HG03558 (cell line): ENCODE measurements around the gene NPM1.
"Not testable (repeated sequence)": the region's sequence is repeated elsewhere in the genome, so short reads cannot be mapped to it uniquely, and the experiment has no call there.

Experiments
- ATAC-seq: cut with Tn5 transposase; IDR thresholded peaks from one replicate; pipeline ENCODE4 v1.9.1; 2021; ENCODE audit warnings: moderate number of reproducible peaks; ENCODE audit not compliant: unreplicated experiment; ENCODE audit errors: extremely low read depth

Gene NPM1

DNA sequence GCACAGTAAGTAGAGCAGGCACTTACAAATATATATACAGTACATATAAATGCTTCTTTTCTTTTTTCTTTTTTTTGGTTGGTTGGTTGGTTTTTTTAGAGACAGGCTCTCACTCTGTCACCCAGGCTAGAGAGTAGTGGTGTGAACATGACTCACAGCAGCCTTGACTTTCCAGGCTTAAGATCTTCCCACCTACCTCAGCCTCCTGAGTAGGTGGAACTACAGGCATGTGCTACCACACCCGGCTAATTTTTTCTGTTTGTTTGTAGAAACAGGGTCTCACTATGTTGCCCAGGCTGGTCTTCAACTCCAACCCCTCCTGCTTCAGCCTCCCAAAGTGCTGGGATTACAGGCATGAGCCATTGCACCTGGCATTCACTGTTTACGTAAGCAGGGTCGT lies 2.6 kb upstream of the NPM1 start:
- not testable (repeated sequence) for ATAC-seq

DNA sequence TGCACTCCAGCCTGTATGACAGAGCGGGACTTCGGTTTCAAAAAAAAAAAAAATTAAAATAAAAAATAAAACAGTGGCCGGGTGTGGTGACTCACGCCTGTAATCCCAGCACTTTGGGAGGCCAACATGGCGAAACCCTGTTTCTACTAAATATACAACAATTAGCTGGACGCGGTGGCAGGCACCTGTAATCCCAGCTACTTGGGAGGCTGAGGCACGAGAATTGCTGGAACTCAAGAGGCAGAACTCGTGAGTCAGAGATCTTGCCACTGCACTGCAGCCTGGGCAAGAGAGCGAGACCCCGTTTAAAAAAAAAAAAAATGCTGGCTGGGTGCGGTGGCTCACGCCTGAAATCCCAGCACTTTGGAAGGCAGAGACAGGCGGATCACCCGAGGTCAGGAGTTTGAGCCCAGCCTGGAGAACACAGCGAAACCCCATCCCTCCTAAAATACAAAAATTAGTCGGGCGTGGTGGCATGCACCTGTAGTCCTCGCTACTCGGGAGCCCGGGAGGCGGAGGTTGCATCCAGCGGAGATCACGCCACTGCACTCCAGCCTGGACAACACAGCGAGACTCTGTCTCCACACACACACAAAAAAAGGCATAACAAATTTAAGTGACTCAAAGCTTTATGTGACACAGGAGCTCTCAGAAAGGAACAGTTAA lies 1.5 kb upstream of the NPM1 start:
- no peak for ATAC-seq

DNA sequence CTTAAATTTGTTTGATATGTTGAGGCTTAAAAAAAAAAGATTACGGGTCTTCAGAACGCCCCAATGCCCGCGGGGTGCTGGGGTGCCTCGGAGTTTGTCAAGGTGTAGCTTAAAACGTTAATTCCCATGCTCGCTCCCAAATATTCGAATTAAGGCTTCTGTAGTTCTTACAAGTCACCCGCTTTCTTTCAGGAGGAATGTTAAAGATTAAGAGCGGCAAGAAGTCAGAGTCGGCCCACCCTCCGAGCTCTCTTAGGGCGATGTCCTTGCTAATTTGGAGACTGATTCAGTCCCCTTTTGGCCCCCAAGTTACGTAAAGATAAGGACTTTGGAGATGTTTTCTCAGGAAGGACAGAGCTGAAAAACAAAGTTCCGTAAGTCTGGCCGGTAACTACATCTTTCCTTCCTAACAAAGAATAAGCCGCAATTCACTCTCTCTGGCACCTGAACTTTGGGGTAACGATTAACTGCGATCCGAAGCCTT lies 746 bp upstream of the NPM1 start:
- ATAC-seq: no peak

DNA sequence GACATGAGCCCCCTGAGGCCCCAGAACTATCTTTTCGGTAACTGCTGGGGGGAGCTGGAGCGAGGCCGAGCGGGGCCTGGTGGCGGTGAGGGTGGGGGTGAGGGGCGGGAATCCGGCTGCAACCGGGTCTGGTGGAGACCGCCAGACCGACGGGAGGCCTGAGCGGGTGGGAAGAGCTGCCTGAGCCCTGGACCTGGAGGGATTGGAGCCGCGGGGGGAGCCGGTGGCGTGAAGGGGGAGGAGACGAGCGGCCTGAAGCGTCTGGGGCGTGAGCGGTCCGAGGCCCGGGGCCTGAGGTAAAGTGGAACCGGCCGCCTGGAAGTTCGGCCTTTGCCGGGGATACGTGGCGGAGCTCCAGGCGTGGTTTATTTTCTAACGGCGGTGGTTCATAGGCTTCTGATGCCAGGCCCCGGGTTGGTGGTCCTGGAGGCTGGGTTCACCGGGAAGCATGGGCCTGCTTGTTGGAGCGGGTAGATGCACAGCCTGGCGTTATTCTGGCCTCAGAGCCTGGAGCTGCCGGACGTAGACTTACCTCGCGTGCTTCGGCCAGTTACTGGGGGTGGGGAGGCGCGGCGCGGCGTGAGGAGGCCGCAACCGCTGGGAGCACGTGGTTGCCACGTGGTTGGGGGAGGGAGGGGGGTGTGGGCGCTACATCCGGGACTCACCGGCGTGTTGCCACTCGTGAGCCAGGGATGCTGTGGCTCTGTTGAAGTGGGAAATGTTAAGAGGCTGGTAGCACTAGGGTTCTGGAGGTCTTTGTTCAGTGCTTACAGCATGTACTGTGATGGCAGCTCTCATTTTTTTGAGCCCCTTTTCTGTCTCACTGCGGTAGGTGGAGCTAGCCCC lies 544 bp downstream of the NPM1 start:
- ATAC-seq: no peak

DNA sequence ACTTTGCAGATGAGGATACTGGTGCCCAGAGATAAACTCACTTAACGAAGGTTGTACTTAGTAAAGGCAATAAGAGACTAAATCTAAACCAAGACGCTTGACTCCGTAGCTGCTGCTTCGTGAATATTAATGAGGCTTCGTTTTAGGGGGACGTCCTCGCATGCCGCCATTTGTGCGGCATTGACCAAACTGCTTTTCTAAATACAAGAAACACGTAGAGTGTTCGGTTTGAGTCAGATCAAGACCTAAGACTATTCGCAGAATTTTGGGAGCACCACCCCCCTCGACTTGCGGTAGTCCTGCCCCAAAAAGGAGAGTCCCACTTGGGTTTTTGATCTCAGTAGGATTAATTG lies 1.1 kb downstream of the NPM1 start:
- no peak for ATAC-seq

DNA sequence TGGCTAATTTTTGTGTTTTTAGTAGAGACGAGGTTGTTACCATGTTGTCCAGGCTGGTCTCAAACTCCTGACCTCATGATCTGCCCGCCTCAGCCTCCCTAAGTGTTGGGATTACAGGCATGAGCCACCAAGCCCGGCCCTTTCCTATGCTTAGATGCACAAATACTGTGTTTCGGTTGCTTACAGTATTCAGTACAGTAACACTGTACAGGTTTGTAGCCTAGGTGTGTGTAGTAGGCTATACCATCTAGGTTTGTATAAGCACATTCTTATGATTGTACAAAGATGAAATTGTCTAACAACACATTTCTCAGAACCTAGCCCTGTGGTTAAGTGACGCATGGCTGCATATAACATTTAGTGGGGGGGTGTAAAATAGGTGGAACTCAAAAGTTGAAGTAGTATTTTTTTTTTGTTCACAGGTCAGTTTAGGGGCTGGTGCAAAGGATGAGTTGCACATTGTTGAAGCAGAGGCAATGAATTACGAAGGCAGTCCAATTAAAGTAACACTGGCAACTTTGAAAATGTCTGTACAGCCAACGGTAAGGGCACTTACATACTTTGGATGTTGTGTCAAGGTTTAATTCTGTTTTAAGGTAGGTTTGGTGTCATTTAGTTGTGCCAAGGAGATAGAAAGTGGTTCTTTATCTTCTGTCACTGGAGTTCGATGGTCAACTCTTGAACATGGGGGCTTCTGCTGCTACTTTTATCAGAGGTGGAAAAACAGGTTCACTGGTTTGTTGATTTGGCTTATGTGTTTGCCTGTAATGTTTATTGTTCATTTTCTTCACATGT lies 3.4 kb downstream of the NPM1 start:
- no peak for ATAC-seq

DNA sequence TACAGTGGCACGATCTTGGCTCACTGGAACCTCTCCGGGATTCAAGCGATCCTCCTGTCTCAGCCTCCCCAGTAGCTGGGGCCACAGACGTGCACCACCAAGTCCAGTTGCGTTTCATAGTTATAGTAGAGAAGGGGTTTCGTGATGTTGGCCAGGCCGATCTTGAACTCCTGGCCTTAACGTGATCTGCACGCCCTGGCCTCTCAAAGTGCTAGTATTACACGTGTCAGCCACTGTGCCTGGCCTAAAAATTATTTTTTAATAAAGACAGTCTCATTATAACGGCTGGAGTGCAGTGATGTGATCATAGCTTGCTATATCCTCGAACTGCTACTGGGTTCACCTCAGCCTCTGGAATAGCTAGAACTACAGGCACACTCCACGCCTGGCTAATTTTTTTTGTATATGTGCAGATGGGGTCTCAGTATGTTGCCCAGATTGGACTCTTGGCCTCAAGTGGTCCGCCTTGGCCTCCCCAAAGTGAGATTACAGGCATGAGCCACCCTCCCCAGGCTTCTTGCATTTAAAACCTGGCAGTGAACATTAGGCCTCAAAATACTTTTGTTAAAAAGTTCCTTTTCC lies 4.4 kb downstream of the NPM1 start:
- ATAC-seq: no peak

DNA sequence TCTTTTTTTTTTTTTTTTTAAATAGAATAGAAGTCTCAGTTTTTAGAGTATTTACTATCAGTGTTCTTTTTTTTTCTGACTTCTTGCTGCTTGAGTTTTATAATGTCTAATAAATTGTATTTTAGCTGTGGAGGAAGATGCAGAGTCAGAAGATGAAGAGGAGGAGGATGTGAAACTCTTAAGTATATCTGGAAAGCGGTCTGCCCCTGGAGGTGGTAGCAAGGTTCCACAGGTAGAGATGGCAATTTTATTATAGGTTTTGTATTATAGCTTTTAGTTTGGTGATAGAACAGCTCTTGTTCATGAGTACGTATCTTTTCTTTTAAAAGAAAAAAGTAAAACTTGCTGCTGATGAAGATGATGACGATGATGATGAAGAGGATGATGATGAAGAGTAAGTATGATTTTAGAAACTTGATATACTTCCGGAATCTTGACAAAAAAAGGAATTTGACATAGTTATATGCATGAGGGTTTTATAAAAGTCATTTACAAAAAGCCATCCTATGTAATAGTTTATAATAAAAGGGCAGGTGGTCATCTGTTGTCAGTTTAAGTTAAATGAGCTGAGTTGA lies 5.0 kb downstream of the NPM1 start:
- no peak for ATAC-seq

DNA sequence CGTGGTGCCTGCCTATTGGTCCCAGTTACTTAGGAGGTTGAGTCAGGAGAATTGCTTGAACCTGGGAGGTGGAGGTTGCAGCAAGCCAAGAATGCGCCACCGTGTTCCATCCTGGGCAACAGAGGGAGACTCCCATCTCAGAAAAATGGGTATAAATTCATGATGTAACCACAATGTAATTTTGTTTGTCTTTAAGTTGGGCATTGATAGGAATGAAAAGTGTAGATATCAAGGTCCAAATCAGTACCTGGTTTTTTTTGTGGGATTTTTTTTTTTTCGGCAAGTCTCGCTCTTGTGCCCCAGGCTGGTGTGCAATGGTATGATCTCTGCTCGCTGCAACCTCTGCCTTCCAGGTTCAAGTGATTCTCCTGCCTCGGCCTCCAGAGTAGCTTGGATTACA lies 7.4 kb downstream of the NPM1 start:
- ATAC-seq: no peak

DNA sequence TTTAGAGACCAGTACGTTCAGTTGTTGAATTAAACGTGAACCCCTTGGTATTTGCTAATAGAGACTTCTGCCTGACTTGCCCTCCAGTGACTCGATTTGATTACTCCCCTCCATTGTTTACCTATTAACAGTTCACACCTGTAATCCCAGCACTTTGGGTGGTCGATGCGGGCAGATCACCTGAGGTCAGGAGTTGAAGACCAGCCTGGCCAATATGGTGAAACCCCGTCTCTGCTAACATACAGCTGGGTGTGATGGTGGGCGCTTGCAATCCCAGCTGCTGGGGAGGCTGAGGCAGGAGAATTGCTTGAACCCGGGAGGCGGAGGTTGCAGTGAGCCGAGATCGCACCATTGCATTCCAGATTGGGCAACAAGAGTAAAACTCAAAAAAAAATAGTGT lies 8.9 kb downstream of the NPM1 start:
- ATAC-seq: not testable (repeated sequence)

DNA sequence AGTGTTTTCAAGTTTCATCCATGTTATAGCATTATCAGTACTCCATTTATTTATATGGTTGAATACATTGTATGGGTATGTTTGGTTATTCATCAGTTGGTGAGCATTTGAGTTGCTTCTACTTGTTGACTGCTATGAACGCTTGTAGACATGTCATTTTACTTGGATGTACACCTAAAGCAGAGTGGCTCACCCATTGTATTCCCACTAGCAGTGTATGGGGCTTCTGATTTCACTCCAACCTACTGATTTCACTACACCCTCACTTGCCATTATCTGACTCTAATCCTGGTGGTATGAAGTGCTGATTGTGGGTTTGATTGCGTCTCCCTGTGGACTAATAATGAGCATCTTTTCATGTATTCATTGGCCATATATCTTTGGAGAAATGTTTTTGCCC lies 9.5 kb downstream of the NPM1 start:
- no peak for ATAC-seq

DNA sequence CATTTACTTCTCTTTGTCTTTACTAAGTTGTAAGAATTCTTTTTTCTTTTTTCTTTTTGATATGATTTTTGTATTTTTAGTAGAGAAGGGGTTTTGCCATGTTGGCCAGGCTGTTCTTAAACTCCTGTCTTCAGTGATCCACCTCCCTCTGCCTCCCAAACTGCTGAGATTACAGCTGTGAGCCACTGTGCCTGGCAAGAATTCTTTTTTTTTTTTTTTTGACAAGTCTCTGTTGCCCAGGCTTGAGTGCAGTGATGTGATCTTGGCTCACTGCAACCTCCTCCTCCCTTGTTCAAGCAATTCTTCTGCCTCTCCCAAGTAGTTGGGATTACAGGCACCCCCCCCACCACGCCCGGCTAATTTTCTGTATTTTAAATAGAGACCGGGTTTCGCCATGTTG lies 9.9 kb downstream of the NPM1 start:
- no peak for ATAC-seq

DNA sequence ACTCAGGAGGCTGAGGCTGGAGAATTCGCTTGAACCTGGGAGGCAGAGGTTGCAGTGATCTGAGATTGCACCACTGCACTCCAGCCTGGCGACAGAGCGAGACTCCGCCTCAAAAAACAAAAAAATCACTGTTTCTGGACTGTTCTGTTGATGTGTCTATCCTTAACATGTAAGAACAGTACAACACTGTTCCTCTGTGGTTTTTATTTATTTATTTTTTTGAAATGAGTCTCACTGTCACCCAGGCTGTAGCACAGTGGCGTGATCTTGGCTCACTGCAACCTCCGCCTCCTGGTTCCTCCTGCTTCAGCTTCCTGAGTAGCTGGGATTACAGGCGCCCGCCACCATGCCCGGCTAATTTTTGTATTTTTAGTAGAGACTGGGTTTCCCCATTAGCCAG lies 11.0 kb downstream of the NPM1 start:
- ATAC-seq: not testable (repeated sequence)

DNA sequence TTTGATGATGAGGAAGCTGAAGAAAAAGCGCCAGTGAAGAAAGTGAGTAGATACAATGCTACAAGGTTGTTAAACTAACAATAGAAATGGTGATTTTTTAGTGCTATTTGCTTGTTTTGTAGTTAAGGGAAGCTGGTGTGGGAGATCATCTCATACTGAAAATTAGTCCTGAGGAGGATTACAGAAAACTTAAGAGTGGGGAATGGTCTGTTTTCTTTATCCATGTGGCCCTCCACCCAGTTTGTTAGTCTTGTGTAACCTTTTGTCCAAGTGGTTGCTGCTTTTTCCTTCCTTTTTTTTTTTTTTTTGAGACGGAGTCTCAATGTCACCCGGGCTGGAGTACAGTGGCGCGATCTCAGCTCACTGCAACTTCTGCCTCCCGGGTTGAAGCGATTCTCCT lies 12.5 kb downstream of the NPM1 start:
- ATAC-seq: no peak

DNA sequence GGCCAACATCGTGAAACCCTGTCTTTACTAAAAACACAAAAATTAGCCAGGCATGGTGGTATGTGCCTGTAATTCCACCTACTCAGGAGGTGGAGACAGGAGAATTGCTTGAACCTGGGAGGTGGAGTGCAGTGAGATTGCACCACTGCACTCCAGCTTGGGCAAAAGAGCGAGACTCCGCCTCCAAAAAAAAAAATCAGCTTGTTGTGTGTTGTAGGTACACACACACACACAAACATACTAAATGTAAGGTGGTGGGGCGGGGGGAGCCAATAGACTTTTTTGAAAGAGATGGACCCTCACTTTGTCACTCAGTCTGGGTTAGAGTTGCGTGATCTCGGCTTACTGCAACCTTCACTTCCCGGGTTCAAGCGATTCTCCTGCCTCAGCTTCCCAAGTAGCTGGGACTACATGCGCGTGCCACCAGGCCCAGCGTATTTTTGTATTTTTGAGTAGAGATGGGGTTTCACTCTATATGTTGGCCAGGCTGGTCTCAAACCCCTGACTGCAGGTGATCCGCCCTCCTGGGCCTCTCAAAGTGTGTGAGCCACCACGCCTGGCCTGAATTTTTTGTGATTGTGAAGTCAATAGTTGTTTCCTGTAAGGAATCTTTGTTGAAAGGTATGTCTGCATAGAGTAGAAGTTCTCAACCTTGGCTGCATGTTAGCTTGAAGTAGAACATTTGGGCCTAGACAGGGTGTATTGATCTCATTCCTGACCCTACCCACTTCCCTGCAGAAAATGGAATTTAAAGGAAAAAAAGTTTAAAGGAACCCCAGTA lies 13.7 kb downstream of the NPM1 start:
- ATAC-seq: no peak

DNA sequence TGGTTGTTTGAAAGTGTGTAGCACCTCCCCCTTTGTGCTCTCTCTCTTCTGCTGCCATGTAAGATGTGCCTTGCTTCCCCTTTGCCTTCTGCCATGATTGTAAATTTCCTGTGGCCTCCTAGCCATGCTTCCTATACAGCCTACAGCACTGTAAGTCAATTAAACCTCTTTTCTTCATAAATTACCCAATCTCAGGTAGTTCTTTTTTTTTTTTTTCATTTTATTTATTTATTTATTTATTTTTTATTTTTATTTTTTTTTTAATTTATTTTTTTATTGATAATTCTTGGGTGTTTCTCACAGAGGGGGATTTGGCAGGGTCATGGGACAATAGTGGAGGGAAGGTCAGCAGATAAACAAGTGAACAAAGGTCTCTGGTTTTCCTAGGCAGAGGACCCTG lies 15.1 kb downstream of the NPM1 start:
- not testable (repeated sequence) for ATAC-seq

DNA sequence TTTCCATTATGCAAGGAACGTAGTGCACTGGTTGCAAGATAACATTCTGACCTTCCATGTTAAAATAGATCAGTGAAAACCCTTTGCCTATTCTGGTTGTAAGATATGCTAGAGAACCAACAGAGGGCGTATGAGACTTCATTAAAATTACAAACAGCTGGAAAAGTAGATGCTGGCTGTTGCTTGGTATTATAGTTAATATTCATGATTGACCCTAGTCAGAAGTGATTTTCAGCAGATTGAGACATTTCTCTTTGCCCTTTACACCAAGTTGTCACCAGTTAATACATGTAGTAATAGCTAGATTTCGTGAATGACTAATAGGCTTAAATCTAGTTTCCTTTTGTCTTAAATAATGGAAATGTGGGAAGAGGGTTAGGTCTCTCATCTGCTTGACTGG lies 18.0 kb downstream of the NPM1 start:
- ATAC-seq: no peak

DNA sequence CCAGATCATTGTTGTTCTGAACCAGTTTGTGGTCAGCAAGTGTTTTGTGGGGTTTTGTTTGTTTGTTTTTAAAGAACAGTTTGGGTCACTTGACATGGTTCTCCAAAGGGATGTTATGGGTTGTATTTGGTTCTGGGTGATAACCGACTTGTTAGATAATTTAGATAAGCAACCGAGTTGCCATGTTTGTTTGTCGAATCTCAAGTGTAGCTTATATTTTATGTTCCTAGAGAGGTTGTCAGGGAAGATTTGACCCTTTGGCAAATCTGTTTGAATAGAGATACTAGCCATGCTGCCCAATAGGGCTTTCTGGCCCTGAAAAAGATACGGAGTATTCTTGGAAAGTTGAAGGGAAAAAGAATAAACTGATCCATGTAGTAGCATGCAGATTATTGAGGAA lies 19.6 kb downstream of the NPM1 start:
- ATAC-seq: no peak
